Stimulated activated CD4-positive, alpha-beta T cell treated with anti-CD3 and anti-CD28 coated beads, Interleukin-1b, Interleukin-23, amount 100 ng/mL, for 24 hours (primary cell): ENCODE data around the gene KRT16.
"Not testable (repeated sequence)": the region's sequence is repeated elsewhere in the genome, so short reads cannot be mapped to it uniquely, and the experiment has no call there.

Experiments used
- DNase-seq, 4 experiments: peaks; one replicate each; pipeline ENCODE4 v3.0.0-alpha.2; 2020; ENCODE audit warnings: low read depth in 4 of 4, low spot score in 1 of 4

Gene KRT16

GRCh38 chr17:41585301-41586056, 27.1 kb downstream of the KRT16 start:
- no peak for DNase-seq

- not testable (repeated sequence) for DNase-seq
These were observed 28.1 kb downstream of the KRT16 start for GRCh38 chr17:41584331-41584927.

- DNase-seq, result no peak
These were observed 29.1 kb downstream of the KRT16 start for GRCh38 chr17:41583137-41584127.

GRCh38 chr17:41582061-41582968, 30.3 kb downstream of the KRT16 start:
- not testable (repeated sequence) for DNase-seq

GRCh38 chr17:41581366-41582060, 31.1 kb downstream of the KRT16 start:
- DNase-seq, result no peak

GRCh38 chr17:41580687-41581365, 31.7 kb downstream of the KRT16 start:
- DNase-seq, result no peak

GRCh38 chr17:41580244-41580575, 32.4 kb downstream of the KRT16 start:
- DNase-seq, result no peak

GRCh38 chr17:41579484-41580243, 32.9 kb downstream of the KRT16 start:
- peak; percentile 29 to 71 (median 34) for DNase-seq

GRCh38 chr17:41578971-41579370, 33.6 kb downstream of the KRT16 start:
- DNase-seq, result no peak

- no peak for DNase-seq
These were observed 34.0 kb downstream of the KRT16 start for GRCh38 chr17:41578538-41578937.

GRCh38 chr17:41576740-41577139, 35.8 kb downstream of the KRT16 start:
- DNase-seq, result not testable (repeated sequence)

- DNase-seq, result no peak
These were observed 37.2 kb downstream of the KRT16 start for GRCh38 chr17:41575336-41575735.

GRCh38 chr17:41571561-41572434, 40.8 kb downstream of the KRT16 start, which contains the start of gene KRT9:
Gene KRT9 (minus strand): TSS chr17:41572059. CDS start chr17:41571992, 67 bp downstream.
- no peak for DNase-seq

- DNase-seq, result no peak
These were observed 45.2 kb downstream of the KRT16 start for GRCh38 chr17:41567317-41567716.

GRCh38 chr17:41565338-41565737, 47.2 kb downstream of the KRT16 start:
- DNase-seq, result no peak

- DNase-seq, result no peak
These were observed 48.9 kb downstream of the KRT16 start for GRCh38 chr17:41563607-41564170.

- no peak for DNase-seq
These were observed 51.0 kb downstream of the KRT16 start for GRCh38 chr17:41561554-41561953.
